GM06990 (cell line): ENCODE results near the gene BTG3.

Source experiments
- DNase-seq: peaks from one replicate; pipeline ENCODE4 v3.0.0-alpha.2; 2011; ENCODE audit not compliant: insufficient read length; ENCODE audit errors: extremely low read depth
- H3K27me3 ChIP-seq: replicated peaks from 2 replicates; pipeline ENCODE4 v1.6.0; 2011; ENCODE audit warnings: low read length; ENCODE audit not compliant: control insufficient read depth, insufficient read depth
- H3K36me3 ChIP-seq: 2 replicates; pipeline ENCODE4 v1.5.1; 2011; ENCODE audit warnings: low read length; ENCODE audit not compliant: control insufficient read depth, insufficient read depth
- H3K4me3 ChIP-seq: replicated peaks from 2 replicates; pipeline ENCODE4 v1.5.1; 2011; ENCODE audit warnings: low read depth, mild to moderate bottlenecking, control low read depth, low read length
- TF ChIP-seq, protein P1 (sequence below): IDR thresholded peaks from 2 replicates; pipeline ENCODE4 v1.5.1; 2011; ENCODE audit warnings: low read length, control low read depth, mild to moderate bottlenecking, inconsistent platforms; ENCODE audit not compliant: insufficient read depth, poor library complexity, severe bottlenecking

Gene BTG3

DNA sequence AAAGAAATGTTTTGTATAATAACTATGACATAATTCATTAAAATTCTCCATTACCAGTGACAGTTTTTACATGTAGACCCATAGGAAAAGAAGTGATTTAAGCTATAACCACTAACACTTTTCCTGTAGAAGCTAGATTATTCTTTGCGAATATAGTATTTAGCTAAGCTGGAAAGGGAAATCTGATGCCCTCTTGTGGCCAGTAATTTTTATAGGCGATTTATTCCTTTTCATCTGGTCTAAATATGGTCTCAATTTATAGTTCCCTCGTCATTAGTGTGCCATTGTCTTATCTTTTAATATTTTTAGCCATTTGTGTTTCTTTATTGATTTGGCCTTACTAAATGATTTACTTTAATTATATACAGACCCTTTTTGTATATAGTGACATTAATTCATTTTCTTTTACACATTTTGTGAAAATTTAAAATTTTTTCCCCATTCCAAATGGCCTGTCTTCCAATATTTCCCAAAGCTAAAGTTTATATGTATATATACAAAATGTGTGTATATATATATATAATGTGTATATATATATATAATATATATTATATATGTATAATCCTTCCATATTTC, 26.7 kb downstream of the BTG3 start:
- Histone ChIP-seq H3K27me3 (no peaks in the 10 kb centered on the region), H3K36me3 (no peaks in the 10 kb centered on the region), H3K4me3 (no peak overlapping the region)
- TF ChIP-seq, protein P1, sequence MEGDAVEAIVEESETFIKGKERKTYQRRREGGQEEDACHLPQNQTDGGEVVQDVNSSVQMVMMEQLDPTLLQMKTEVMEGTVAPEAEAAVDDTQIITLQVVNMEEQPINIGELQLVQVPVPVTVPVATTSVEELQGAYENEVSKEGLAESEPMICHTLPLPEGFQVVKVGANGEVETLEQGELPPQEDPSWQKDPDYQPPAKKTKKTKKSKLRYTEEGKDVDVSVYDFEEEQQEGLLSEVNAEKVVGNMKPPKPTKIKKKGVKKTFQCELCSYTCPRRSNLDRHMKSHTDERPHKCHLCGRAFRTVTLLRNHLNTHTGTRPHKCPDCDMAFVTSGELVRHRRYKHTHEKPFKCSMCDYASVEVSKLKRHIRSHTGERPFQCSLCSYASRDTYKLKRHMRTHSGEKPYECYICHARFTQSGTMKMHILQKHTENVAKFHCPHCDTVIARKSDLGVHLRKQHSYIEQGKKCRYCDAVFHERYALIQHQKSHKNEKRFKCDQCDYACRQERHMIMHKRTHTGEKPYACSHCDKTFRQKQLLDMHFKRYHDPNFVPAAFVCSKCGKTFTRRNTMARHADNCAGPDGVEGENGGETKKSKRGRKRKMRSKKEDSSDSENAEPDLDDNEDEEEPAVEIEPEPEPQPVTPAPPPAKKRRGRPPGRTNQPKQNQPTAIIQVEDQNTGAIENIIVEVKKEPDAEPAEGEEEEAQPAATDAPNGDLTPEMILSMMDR: peak; percentile 50
- no peak for DNase-seq

DNA sequence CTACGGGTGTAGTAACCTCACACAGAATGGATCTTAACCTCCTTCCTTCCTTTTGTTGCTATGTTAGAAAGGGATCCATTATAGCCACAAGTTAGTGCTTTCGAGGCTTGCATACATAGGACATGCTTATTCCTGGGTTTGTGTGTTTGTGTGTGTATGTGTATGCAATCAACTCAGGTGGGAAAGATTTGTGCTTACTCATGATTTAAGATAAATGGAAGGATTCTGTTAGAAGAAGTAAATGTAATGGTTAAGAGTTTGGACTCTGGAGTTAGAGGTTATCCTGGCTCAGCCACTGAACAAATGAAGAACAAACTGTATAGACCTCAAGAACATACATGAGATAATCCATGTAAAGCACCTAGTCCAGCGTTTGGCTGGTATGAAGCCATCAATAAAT, 28.8 kb downstream of the BTG3 start:
- Histone ChIP-seq H3K4me3 (no peak overlapping the region), H3K27me3 (no peaks in the 10 kb centered on the region), H3K36me3 (no peaks in the 10 kb centered on the region)
- TF ChIP-seq, protein P1: no peak
- DNase-seq: no peak

DNA sequence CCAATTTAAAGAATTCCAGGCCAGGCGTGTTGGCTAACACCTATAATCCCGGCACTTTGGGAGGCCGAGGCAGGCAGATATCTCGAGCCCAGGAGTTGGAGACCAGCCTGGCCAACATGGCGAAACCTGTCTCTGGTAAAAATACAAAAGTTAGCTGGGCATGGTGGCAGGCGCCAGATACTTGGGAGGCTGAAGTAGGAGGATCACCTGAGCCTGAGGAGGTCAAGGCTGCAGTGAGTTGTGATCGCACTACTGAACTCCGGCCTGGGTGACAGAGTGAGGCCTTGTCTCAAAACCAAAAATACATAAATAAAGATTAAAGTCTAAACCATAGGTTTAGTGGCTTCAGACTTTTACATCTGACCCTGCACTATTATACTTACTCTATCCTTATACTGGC, 32.4 kb downstream of the BTG3 start:
- H3K27me3 ChIP-seq: no peaks in the 10 kb centered on the region
- H3K36me3 ChIP-seq: no peaks in the 10 kb centered on the region
- no peak for DNase-seq
- TF ChIP-seq, protein P1: no peak
- no peak overlapping the region for H3K4me3 ChIP-seq

DNA sequence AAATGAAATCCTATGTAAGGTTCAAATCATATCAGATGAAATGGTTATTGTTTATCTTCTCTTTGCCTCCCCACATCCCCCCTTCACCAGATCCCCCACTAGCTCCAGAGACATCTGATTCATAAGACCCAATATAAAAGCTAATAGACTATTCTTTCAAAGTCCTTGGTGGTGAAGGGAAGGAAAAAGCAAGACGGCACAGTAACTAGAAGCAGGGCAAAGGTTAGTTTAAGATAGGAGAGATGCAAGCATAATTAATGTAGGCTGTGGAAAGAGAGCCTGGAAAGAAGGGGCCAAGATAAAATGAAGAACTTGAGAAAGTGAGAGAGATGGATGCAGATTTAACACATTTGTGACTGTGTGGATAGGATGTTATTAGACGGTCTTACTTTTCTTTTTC, 33.8 kb downstream of the BTG3 start:
- DNase-seq: no peak
- H3K36me3 ChIP-seq: no peaks in the 10 kb centered on the region
- TF ChIP-seq, protein P1: no peak
- H3K27me3 ChIP-seq: no peaks in the 10 kb centered on the region
- no peak overlapping the region for H3K4me3 ChIP-seq

DNA sequence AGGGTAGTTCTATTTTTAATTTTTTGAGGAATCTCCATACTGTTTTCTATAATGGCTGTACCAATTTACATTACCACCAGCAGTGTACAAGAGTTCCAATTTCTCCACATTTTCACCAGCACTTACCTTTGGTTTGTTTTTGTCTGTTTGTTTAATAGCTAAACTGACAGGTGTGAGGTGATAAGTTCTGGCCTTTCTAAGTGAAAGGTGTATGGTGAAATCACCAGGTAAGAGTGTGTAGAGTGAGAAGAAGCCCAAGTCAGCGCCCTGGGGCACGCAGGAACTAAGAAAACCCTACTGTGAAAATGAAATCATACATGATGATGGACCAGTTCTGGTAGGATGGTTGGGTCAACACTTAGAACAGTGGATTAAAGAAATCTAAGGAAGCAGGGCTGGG, 34.5 kb downstream of the BTG3 start:
- TF ChIP-seq, protein P1: no peak
- Histone ChIP-seq H3K27me3 (no peaks in the 10 kb centered on the region; the same call in 1 of the 2 replicates), H3K4me3 (no peak overlapping the region), H3K36me3 (no peaks in the 10 kb centered on the region)
- no peak for DNase-seq

DNA sequence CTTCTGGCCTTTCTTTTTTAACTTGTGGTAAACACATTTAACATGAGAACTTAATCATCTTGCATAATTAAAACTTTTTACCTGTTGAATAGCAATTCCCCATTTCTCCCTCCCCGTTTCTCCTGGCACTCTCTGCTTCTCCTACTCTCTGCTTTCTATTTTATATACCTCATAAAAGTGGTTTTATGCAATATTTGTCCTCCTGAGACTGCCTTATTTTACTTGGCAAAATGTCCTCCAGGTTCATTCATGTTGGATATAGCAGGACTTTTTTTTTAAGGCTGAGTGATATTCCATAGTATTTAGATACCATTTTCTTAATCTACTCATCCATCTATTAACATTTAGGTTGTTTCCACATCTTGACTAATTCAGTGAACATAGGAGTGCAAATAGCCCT, 35.0 kb downstream of the BTG3 start:
- Histone ChIP-seq H3K36me3 (no peaks in the 10 kb centered on the region), H3K4me3 (no peak overlapping the region), H3K27me3 (no peaks in the 10 kb centered on the region; the same call in 1 of the 2 replicates)
- DNase-seq: no peak
- TF ChIP-seq, protein P1: no peak
